Neural progenitor cell (in vitro differentiated cells): ENCODE measurements around the gene TFDP1.

Experiments used
- EZH2 ChIP-seq: fragments of 200-600 bp; sonication (generic); IDR thresholded peaks from 2 replicates; pipeline ENCODE4 v1.6.1; 2017; ENCODE audit warnings: antibody characterized with exemption, mild to moderate bottlenecking, moderate library complexity
- EZH2phosphoT487 ChIP-seq: fragments of 200-600 bp; sonication (generic); IDR thresholded peaks from 2 replicates; pipeline ENCODE4 v1.6.1; 2017; ENCODE audit warnings: antibody characterized with exemption
- TF ChIP-seq, protein P1 (sequence below): fragments of 200-600 bp; sonication (generic); IDR thresholded peaks from 2 replicates; pipeline ENCODE4 v1.5.1; 2017; ENCODE audit warnings: antibody characterized with exemption, mild to moderate bottlenecking

DNA sequence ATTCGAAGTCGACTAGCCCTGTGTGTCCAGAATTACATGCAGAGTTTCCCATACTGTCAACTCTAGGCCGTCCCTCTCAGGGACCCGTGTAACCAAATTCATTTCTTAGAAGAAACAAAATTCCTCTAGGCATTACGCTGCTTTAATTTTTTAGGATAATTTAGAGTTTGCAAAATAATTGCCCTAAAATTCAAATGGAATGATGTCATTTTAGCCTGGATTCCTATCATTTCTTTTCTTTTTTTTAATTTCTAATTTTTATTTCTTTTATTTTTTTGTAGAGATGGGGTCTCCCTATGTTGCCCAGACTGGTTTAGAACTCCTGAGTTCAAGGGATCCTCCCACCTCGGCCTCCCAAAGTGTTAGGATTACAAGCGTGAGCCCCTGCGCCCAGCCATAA lies 74.8 kb downstream of the TFDP1 start:
- TF ChIP-seq, protein P1, sequence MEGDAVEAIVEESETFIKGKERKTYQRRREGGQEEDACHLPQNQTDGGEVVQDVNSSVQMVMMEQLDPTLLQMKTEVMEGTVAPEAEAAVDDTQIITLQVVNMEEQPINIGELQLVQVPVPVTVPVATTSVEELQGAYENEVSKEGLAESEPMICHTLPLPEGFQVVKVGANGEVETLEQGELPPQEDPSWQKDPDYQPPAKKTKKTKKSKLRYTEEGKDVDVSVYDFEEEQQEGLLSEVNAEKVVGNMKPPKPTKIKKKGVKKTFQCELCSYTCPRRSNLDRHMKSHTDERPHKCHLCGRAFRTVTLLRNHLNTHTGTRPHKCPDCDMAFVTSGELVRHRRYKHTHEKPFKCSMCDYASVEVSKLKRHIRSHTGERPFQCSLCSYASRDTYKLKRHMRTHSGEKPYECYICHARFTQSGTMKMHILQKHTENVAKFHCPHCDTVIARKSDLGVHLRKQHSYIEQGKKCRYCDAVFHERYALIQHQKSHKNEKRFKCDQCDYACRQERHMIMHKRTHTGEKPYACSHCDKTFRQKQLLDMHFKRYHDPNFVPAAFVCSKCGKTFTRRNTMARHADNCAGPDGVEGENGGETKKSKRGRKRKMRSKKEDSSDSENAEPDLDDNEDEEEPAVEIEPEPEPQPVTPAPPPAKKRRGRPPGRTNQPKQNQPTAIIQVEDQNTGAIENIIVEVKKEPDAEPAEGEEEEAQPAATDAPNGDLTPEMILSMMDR: no peak
- TF ChIP-seq EZH2 (no peak), EZH2phosphoT487 (no peak)
